Measurements from ENCODE around the gene TRAPPC2L. TPM values are rescaled to one million over a fixed set of nuclear protein-coding genes. Genes with fewer than 3 reads are reported as not detected.
A peak's percentile ranks its signal among the peaks of the same experiment; 100 is the strongest.

Gene TRAPPC2L
- total RNA-seq, 1 experiment from 2014 or later: 82.0 TPM

DNA sequence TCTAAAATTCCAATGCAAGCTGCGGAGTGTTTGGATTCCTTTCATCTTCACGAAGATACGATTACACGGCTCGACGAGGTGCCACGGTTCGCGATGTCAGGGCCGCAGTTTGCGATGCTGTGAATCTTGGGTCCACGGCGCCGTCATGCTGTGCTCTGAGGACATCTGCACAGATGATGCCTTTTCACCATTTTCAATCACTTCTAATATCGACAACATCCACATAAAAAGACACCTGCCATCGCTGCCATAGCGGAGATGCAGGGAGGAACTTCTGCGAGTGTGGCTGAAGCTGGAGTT lies 38.4 kb upstream of the TRAPPC2L start:
- Mint-ChIP-seq H3K27me3 (ENCODE audit: low read depth) (no peaks in the 10 kb centered on the region), H3K9me3 (no peaks in the 10 kb centered on the region), H3K4me3 (no peak overlapping the region), H3K4me1 (peaks cover 4% of the 10 kb centered on the region), H3K36me3 (no peaks in the 10 kb centered on the region), H3K27ac (peak overlapping the region; percentile 10; the same call in 1 of the 2 replicates)
- ChIA-PET CTCF (interaction anchor here (0.9 to 5.5 kb wide), 4 partner anchors 63 to 349 kb away, joined by 3 to 32 read pairs (median 4); no protein-coding TSS in a partner anchor), POLR2A (no interaction called here)
- DNase-seq (ENCODE audit: low spot score) (no peak), ATAC-seq (no peak)
- TF ChIP-seq, protein P1, sequence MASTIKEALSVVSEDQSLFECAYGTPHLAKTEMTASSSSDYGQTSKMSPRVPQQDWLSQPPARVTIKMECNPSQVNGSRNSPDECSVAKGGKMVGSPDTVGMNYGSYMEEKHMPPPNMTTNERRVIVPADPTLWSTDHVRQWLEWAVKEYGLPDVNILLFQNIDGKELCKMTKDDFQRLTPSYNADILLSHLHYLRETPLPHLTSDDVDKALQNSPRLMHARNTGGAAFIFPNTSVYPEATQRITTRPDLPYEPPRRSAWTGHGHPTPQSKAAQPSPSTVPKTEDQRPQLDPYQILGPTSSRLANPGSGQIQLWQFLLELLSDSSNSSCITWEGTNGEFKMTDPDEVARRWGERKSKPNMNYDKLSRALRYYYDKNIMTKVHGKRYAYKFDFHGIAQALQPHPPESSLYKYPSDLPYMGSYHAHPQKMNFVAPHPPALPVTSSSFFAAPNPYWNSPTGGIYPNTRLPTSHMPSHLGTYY (CRISPR knock-in tag; IDR thresholded peaks at IDR 0.05): no peak
- TF ChIP-seq NR2C2 (CRISPR knock-in tag; IDR thresholded peaks at IDR 0.05) (no peak), GTF2I (CRISPR knock-in tag; conservative IDR thresholded peaks at IDR 0.05) (no peak), ATF2 (CRISPR knock-in tag; IDR thresholded peaks at IDR 0.05; ENCODE audit: borderline replicate concordance, low read depth) (no peak), KAT7 (CRISPR knock-in tag; IDR thresholded peaks at IDR 0.05; ENCODE audit: borderline replicate concordance) (no peak), GABPB1 (CRISPR knock-in tag; IDR thresholded peaks at IDR 0.05) (no peak), RORB (CRISPR knock-in tag; IDR thresholded peaks at IDR 0.05) (no peak), ZNF121 (CRISPR knock-in tag; IDR thresholded peaks at IDR 0.05) (no peak), ZNF423 (CRISPR knock-in tag; IDR thresholded peaks at IDR 0.05) (no peak), ZNF425 (CRISPR knock-in tag; conservative IDR thresholded peaks at IDR 0.05) (no peak)
- TF ChIP-seq, protein P2, sequence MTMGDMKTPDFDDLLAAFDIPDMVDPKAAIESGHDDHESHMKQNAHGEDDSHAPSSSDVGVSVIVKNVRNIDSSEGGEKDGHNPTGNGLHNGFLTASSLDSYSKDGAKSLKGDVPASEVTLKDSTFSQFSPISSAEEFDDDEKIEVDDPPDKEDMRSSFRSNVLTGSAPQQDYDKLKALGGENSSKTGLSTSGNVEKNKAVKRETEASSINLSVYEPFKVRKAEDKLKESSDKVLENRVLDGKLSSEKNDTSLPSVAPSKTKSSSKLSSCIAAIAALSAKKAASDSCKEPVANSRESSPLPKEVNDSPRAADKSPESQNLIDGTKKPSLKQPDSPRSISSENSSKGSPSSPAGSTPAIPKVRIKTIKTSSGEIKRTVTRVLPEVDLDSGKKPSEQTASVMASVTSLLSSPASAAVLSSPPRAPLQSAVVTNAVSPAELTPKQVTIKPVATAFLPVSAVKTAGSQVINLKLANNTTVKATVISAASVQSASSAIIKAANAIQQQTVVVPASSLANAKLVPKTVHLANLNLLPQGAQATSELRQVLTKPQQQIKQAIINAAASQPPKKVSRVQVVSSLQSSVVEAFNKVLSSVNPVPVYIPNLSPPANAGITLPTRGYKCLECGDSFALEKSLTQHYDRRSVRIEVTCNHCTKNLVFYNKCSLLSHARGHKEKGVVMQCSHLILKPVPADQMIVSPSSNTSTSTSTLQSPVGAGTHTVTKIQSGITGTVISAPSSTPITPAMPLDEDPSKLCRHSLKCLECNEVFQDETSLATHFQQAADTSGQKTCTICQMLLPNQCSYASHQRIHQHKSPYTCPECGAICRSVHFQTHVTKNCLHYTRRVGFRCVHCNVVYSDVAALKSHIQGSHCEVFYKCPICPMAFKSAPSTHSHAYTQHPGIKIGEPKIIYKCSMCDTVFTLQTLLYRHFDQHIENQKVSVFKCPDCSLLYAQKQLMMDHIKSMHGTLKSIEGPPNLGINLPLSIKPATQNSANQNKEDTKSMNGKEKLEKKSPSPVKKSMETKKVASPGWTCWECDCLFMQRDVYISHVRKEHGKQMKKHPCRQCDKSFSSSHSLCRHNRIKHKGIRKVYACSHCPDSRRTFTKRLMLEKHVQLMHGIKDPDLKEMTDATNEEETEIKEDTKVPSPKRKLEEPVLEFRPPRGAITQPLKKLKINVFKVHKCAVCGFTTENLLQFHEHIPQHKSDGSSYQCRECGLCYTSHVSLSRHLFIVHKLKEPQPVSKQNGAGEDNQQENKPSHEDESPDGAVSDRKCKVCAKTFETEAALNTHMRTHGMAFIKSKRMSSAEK (CRISPR knock-in tag; IDR thresholded peaks at IDR 0.05; ENCODE audit: borderline replicate concordance): no peak
- TF ChIP-seq, protein P3, sequence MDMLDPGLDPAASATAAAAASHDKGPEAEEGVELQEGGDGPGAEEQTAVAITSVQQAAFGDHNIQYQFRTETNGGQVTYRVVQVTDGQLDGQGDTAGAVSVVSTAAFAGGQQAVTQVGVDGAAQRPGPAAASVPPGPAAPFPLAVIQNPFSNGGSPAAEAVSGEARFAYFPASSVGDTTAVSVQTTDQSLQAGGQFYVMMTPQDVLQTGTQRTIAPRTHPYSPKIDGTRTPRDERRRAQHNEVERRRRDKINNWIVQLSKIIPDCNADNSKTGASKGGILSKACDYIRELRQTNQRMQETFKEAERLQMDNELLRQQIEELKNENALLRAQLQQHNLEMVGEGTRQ (CRISPR knock-in tag; IDR thresholded peaks at IDR 0.05): no peak
- TF ChIP-seq, protein P4, sequence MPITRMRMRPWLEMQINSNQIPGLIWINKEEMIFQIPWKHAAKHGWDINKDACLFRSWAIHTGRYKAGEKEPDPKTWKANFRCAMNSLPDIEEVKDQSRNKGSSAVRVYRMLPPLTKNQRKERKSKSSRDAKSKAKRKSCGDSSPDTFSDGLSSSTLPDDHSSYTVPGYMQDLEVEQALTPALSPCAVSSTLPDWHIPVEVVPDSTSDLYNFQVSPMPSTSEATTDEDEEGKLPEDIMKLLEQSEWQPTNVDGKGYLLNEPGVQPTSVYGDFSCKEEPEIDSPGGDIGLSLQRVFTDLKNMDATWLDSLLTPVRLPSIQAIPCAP (CRISPR knock-in tag; IDR thresholded peaks at IDR 0.05): no peak
- TF ChIP-seq, protein P5, sequence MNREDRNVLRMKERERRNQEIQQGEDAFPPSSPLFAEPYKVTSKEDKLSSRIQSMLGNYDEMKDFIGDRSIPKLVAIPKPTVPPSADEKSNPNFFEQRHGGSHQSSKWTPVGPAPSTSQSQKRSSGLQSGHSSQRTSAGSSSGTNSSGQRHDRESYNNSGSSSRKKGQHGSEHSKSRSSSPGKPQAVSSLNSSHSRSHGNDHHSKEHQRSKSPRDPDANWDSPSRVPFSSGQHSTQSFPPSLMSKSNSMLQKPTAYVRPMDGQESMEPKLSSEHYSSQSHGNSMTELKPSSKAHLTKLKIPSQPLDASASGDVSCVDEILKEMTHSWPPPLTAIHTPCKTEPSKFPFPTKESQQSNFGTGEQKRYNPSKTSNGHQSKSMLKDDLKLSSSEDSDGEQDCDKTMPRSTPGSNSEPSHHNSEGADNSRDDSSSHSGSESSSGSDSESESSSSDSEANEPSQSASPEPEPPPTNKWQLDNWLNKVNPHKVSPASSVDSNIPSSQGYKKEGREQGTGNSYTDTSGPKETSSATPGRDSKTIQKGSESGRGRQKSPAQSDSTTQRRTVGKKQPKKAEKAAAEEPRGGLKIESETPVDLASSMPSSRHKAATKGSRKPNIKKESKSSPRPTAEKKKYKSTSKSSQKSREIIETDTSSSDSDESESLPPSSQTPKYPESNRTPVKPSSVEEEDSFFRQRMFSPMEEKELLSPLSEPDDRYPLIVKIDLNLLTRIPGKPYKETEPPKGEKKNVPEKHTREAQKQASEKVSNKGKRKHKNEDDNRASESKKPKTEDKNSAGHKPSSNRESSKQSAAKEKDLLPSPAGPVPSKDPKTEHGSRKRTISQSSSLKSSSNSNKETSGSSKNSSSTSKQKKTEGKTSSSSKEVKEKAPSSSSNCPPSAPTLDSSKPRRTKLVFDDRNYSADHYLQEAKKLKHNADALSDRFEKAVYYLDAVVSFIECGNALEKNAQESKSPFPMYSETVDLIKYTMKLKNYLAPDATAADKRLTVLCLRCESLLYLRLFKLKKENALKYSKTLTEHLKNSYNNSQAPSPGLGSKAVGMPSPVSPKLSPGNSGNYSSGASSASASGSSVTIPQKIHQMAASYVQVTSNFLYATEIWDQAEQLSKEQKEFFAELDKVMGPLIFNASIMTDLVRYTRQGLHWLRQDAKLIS (CRISPR knock-in tag; IDR thresholded peaks at IDR 0.05; ENCODE audit: borderline replicate concordance): no peak
- TF ChIP-seq, protein P6, sequence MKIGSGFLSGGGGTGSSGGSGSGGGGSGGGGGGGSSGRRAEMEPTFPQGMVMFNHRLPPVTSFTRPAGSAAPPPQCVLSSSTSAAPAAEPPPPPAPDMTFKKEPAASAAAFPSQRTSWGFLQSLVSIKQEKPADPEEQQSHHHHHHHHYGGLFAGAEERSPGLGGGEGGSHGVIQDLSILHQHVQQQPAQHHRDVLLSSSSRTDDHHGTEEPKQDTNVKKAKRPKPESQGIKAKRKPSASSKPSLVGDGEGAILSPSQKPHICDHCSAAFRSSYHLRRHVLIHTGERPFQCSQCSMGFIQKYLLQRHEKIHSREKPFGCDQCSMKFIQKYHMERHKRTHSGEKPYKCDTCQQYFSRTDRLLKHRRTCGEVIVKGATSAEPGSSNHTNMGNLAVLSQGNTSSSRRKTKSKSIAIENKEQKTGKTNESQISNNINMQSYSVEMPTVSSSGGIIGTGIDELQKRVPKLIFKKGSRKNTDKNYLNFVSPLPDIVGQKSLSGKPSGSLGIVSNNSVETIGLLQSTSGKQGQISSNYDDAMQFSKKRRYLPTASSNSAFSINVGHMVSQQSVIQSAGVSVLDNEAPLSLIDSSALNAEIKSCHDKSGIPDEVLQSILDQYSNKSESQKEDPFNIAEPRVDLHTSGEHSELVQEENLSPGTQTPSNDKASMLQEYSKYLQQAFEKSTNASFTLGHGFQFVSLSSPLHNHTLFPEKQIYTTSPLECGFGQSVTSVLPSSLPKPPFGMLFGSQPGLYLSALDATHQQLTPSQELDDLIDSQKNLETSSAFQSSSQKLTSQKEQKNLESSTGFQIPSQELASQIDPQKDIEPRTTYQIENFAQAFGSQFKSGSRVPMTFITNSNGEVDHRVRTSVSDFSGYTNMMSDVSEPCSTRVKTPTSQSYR (CRISPR knock-in tag; IDR thresholded peaks at IDR 0.05): no peak
- TF ChIP-seq, protein P7, sequence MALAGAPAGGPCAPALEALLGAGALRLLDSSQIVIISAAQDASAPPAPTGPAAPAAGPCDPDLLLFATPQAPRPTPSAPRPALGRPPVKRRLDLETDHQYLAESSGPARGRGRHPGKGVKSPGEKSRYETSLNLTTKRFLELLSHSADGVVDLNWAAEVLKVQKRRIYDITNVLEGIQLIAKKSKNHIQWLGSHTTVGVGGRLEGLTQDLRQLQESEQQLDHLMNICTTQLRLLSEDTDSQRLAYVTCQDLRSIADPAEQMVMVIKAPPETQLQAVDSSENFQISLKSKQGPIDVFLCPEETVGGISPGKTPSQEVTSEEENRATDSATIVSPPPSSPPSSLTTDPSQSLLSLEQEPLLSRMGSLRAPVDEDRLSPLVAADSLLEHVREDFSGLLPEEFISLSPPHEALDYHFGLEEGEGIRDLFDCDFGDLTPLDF (CRISPR knock-in tag; IDR thresholded peaks at IDR 0.05): no peak

All from WTC11 (cell line).